Embryonic facial prominence (tissue), 1 donor: Measurements from ENCODE around the gene RPS6KA2.
"Not testable (repeated sequence)": the region's sequence is repeated elsewhere in the genome, so short reads cannot be mapped to it uniquely, and the experiment has no call there.

ENCODE experiments used
- DNase-seq: peaks from one replicate; pipeline ENCODE4 v3.0.0-alpha.2; 2016; ENCODE audit errors: extremely low spot score

The RPS6KA2 gene

DNA sequence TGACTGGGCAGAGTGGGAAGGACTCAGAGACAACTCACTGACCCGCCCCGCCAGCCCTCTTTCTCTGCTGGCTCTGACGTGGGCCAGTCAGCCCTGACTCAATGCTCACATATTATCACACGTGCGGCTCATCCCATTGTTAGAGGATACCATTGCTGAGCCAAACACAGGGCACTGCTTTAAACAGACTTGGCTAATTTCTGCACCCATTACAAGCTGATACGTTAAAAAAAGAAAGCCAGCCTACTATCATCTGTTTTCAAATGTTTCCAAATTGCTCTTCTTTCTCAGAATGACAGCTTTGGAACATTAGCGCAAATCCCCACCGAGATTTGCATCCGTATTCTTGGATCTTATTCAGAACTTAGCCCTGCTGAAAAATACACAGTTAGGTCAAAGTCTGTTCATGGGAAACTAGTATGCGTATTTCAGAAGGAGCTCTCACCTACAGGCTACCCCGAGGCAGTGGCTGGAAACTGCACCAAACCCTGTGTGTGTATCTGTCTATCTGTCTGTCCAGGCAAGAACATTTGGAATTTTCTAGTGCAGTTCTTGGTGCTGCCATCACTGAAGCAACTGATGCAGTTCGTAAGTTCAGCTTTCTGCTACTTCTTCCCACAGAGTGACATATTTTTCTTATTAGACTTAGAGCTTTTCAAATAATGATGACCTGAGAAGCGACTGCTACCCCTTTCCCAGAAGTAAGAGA is 73.3 kb downstream of the RPS6KA2 start:
- DNase-seq, result no peak

DNA sequence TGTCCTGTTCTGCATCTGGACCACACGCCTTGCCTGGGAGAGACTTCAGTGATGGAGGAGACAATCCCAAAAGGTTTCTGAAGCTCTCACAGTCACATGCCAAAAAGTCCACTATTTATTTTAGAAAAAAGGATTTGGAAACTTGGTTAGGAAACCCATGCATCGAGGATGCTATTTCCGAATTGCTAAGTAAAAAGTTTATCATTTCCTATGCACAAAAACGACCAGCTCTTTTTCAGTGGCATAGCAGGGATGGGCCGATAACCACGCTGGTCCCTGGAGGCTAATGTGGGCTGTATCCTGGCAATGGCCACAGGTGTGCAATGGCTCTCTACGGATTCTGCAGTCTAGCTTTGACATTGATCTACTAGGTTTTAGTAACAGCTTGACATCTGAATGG is 74.5 kb downstream of the RPS6KA2 start:
- DNase-seq, result no peak

DNA sequence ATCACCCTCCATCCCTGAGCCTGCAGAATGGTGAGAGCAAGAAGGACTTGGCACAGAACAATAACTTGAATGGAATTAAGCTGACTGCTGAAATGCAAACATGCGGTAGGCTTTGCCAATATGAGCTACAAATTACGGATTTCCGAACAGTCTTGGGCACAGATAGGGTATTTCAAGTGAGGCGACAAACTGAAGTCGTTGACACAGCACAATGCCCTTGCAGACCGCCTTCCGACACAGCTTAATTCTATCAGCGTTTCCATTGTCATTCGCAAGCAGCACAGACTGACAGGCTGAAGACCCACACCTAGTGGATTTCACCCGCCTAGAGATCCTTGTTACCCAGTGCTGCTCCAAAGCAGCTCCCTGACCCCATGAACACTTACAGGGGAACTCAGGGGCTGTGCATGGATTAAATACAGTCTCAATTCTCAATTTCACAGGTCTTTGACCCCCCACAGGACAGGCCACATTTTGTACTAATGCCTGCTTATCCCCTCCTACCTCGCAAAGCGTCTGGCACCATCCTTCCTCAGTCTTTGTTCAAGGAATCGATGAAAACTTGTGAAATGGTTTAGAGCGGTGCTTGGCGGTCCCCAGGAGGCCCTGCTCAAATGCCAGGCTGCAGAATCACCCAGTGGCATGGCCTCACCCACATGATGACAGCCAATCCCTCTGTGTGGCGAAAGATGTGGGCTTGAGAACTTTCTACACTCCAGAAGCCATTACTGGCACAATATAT is 75.1 kb downstream of the RPS6KA2 start:
- no peak for DNase-seq

DNA sequence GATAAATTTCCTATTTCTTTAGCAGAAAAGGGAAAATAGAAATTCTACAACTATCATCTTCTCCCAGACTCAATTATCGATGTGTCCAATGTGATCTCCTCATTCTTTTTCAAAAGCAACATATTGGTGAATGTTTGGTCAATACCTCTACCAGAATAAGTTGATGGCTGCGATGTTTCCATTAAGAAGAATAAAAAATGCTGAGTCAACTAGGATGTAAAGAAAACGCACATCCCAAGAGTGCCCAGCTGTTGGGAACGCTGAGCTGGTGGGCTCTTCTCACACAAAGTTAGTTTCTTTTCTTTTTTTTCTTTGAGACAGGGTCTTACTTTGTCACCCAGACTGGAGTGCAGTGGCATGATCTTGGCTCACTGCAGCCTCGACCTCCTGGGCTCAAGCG is 80.4 kb downstream of the RPS6KA2 start:
- DNase-seq, result no peak

DNA sequence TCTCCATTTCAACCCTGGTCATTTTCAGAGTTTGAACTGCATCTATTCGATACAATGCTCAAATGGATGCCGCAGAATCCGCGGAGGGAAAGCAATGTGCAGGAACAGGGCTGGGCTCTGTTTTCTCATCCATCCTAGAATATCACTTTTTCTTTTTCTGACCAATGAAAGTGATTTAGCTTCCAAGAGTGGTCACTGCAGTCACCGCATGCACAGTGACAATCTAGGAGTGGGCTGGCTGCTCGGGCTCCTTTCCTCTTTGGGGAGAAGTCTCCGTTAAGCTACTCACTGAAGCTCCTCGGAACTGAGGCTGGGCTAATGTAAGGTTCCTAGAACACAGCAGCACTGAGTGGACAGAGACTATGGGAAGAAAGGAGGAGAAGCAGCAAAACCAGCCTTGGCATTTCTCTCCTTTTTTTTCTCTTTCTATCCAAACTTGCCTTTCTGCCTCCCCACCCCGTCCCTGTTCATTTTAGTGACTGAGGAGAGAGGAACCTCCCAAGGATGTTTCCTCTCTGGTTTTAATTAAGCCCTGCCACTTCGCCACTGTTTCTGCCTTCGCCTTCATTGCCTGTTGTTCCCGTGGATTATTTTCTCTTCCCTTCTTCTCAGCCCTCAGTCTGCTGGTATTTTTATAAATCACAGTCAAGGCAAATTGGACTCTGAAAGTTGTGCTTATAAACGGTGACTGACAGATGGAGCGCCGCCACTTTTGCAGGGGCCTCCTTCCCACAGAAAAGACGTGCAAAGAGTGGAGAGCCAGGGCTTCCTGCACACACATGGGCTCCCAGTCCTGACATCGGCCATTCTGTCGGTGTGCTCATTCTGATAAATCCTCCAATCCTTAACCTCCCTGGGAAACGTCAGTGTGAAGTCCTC is 81.7 kb downstream of the RPS6KA2 start:
- DNase-seq, result no peak

DNA sequence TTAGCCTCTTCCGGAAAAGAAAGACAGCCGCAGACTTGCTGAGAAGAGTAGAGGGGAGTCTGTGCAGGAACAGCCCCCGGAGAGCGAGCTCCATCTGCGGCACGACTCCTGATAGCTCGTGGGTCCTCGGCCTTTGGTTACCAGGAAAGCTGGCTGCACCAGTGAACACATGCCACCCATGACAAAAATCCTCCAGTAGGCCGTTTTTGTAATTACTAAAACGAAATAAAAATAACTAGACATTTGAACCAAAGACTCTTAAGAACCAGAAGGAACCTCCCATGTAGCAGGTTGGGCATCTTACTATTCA is 82.8 kb downstream of the RPS6KA2 start:
- DNase-seq, result no peak

DNA sequence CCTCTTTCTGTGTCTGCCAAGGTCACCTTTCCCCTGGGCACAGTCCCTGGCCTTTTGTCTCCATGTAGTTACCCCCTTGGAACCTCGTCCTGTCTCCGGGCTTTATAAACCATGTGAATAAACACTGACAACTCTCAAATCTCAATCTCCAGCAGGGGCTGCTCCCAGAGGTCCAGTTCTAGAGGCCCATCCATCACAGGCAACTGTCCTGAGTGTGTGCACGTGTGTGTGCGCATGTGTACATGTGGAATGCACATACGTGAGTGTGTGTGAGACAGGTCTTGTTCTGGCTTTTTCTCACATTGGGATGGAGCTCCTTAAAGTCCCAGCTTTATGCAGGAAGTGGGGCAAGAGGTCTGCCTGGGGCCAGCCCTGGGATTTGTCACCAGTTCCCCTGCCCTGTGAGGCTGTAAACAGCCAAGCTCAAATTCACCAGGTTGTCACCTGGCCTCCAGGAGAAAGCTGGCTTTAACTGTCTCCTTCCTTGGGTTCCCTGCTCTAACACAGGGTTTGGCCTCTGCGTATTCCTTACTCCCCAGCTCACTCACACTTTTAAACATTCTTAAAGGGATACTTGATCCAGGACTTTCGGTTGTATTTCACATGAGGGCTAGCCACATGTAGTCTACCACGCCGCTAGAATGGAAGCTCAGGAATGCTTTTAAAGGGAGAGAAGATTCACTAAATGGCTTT is 83.3 kb downstream of the RPS6KA2 start:
- DNase-seq, result no peak

DNA sequence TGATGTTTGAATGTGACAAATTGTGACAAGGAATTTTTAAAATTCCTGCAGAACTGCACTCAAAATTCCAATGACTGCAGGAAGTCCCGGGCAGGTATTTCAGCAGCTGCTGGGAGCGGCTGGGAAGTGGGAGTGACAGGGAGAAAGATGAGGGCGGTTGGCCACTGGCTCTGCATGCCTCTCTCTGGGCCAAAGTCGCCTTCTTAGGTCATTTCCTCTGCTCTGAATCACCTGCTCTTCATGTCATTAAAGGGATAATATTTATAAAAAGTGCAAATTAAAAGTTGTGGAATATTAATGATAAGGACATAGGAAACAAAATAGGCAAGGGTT is 84.5 kb downstream of the RPS6KA2 start:
- no peak for DNase-seq

DNA sequence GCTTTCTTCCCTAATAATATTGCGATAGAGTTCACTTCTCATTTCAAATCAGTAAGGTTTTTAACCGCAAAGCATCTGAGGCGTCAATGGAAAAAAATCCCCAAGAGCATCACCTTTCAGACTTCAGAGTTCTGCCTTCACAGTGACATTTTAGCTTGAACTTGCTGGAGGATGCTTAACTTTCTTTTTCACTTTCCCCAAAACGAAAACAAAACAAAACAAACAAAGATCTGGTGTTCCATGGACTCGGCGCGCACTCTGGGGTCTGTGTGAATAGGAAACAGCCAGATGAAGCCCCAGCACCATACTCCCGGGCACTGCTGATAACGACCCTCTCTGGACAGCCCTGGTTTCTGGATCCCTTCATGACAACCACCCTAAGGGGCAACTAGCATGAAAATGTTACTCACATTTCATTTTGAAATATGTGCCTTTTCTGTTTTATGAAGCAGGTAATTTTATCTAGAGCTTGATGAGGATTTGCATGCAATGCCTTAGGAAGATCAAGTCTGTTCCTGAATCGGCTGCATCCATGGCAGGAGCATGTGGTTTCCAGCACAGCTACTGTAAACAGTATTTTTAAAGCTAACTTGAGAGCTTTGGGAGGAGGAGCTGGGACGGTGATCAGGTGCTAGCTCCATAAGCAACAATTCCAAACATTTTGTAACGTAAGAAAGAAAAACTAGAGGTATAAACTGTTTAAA is 85.0 kb downstream of the RPS6KA2 start:
- DNase-seq, result no peak

DNA sequence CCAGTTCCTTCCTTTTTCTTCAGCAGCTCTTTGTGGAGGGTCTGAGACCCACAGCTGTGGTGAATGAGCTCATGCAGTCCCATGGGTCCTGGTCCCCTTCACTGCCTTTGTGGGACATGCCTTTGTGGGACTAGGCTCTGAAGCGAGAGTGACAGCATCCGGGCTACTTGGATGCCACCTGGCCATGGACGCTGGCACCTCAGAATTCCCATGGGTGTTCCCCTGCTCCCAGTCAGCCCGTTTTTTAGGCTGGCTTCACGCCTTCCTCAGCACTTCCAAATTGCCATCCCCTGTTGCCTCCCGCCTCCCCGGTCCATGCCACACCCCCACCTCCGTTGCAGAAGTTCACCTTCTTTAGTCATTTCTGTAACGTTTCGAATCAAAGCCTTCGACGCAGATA is 85.7 kb downstream of the RPS6KA2 start:
- no peak for DNase-seq

DNA sequence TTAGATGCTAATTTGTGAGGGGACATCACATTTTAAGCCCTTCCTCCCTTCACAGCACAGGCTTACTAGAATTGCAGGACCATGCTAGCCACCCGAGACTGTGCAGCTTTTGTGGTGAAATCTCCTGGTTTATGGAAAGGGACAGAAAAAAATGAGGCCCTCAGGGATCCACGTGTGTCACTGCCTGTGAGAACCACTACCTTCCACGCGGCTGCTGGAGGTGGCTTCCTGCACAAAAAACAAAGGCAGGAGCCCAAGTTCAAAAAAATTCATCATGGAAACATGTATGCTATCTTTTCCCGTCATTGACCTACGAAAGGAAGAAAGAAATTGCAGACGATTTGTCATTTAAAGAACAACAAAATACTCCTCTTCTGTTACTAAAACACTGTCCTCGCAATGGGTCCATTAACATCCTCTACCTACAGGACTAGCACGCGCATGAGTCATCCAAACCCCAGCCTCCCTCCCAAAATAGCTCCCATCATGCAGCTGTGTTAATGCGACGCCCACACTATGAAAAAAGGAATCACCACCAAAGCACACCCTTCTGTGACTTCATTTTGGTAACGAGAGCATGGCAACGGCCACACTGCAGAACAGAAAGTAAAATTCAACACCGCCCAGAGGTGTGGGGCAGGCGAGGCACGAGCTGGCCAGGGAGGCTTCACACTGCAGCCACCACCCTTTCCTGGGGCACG is 86.3 kb downstream of the RPS6KA2 start:
- DNase-seq, result no peak

DNA sequence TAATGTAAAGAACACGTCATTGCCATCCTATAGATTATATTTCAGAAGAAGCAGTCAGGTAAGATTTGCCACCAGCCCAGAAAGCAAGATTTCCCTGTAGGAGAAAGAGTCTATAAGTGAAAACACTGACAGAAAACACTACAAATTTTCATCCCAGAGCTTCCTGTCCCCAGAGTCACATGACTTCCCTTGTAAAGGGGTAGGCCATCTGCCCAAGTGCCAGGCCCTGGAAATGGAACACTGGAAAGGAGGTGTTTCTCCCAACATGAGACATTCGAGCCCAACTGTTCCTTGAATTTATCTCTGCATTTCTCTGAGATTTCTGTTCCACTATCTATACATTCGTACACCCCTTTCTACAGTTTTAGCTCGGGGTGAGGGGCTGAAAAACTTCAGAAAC is 87.5 kb downstream of the RPS6KA2 start:
- DNase-seq, result no peak

DNA sequence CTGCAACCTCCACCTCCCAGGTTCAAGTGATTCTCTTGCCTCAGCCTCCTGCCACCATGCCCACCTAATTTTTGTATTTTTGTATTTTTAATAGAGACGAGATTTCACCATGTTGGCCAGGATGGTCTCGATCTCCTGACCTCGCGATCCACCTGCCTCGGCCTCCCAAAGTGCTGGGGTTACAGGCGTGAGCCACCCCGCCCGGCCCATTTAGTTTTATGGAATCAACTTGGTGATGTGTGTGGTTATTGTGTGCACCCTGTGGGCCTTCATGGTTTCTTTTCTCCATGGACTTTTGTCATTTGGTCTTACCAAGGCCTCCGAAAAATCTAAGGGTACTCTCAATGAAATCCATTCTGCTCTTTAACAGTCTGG is 88.1 kb downstream of the RPS6KA2 start:
- not testable (repeated sequence) for DNase-seq

DNA sequence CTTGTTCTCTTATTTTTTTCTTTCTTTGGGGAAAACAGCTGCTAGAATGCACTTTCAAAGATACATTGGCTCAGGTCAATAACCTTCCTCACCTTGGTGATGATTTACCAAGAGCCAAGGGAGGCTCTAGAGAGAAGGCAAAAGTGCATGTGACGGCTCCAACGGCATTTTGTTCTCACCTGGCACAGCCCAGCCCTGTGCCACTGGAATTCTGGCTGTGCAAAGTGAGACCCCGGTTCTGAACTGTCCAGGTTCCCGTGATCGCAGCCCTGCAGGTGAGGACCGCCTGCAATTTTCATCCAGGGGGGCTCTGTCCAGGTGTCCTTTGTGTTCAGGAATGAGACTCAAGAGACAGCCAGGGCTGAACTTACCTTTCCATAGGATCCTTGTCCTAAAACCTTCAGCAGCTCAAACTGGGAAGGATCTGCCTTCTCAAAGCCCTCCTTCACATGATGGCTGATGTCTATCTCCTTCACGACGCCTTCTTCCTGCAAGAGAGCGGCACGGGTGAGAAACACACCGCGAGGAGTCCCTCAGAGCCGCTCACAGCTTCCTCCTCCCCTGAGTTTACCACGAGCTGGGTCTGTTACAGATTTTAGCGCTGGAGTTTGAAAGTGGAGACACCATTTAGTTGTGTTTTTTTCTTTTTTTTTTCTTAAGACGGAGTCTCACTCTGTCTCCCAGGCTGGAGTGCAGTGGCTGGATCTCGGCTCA is 88.6 kb downstream of the RPS6KA2 start:
- DNase-seq, result no peak

DNA sequence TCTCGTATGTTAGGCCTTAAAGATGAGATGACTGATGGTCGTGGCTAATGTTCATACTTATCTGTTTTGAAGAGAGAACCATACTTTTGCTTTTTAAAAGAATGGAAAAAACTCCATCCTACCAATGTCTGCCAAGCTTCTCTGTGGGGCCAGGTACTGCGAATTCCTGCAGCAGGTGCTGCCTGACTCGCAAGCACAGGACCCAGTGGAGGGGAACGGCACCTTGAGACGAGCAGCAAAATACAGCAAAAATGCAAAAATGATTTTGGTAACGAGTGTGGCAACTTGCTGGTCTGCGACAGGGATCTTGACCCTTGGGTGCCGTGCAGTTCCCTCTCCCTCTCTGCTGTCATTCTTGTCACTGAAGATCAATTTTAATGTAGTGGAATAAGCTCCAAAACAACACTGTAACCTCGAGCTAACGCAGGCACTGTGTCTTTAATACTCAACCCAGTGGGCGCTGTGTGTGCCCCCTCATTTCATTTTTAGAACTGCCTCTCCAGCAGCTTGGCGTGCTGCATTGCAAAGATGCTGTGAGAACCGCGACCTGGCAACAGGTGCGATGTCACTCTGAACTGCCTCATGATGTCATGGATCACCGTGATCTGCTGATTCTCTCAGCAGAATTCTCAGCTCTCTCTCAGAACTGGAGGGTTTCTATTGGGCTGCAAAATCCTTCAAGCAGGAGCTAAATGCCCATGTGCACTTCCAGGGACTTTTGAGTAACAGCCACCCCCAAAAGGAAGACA is 92.2 kb downstream of the RPS6KA2 start:
- DNase-seq, result no peak

DNA sequence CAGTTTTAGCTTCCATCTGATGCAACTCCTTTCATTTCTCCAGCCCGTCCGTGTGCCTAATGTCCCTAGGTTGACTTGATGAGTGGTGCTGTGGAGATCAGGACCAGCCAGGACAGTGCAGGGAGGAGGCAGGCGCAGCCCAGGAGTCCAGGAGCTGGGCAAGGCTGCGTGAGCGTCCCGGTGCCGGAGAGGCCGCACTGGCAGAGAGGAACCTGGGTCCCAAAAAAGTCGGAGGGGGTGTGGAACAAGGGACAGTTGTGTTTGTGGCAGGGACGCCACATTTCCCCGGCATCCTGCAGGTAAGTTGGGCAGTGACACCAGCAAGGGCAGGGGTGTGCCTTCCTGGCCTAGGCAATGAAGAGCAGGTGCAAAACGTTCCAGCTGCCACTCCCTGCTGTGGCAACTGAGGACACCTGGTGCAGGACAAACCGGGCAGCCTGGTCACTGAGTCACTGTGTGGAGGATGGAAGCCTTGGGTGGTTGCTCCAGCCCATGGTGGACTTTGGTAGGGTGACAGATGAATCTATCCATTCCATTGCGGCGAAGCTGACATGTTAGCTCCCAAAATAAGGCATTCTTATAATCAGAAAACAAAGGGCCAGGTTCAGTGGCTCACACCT is 93.7 kb downstream of the RPS6KA2 start:
- DNase-seq, result no peak

DNA sequence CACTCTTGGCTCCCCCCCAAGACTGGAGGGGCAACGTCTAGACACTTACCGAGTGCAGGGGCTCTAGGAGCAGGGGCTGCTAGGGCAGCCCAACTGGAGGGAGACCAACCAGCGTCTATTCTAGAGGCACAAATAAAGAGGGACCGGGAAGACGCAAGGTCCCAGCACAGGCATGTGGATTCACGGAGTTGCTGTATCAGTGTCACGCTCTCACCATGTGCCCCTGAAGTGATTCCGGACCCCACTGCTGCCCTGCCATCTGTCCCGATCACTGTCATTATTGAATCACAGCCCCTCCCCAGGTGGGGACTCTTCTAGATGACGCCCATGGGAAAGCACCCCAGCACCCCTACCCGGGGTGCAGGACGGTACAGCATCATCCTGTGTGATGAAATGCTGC is 94.7 kb downstream of the RPS6KA2 start:
- DNase-seq, result no peak

DNA sequence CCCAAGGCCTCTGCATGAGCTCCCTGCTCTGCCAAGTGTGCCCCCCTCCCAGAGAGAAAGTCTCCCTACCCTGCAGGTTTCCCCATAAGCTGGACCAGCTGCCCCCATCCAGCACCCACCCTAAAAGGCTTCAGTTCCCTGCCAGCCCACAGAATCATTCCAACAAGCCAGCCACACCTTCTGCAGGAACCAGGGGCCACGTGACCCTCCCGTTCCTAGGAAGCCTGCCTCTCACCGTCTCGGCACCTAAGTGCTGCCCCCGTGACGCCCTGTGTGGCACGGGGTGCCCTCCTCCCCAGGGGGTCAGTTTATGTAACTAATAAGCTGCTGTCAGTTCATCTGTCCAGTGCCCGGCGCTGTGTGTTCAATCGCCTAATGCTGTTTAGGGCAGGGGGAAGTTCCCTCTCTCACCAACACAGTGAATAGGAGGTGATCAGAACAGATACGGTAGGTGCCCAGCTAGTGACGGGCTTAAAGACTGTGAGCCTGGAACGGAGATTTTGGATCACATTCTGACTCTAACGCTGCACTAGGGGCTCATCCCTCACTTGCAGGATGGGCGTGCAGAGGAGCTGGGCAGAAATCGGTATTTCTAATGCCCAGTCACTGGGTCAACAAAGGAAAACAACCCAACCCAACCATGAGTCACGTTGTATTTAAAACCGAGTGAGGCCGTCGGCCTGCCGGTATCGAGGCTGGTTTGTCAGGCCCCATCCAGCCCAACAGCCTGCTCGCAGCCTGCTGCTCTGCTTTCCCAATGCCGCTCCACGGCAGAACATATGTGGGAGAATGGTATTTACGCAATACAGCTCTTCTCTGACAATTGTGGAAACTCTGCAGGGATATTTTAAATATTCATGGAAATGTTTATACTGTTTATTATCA is 96.6 kb downstream of the RPS6KA2 start:
- no peak for DNase-seq
